HEK293T (cell line): ENCODE measurements around the gene CYB5R4.

Source experiments
- CTBP1 ChIP-seq: fragments of 450-650 bp; IDR thresholded peaks from 2 replicates; pipeline ENCODE4 v1.6.1; 2016; ENCODE audit warnings: borderline replicate concordance
- ELF4 ChIP-seq: fragments of 450-650 bp; IDR thresholded peaks from 2 replicates; pipeline ENCODE4 v1.6.1; 2017; ENCODE audit warnings: antibody characterized with exemption
- FOXA1 ChIP-seq: fragments of 450-650 bp; IDR thresholded peaks from 2 replicates; pipeline ENCODE4 v1.6.1; 2016; ENCODE audit warnings: mild to moderate bottlenecking
- L3MBTL2 ChIP-seq: fragments of 450-650 bp; conservative IDR thresholded peaks from 2 replicates; pipeline ENCODE4 v1.6.1; 2016; ENCODE audit warnings: mild to moderate bottlenecking
- NFRKB ChIP-seq: fragments of 450-650 bp; IDR thresholded peaks from 2 replicates; pipeline ENCODE4 v1.6.1; 2016; ENCODE audit warnings: mild to moderate bottlenecking, moderate library complexity
- PKNOX1 ChIP-seq: fragments of 450-650 bp; IDR thresholded peaks from 2 replicates; pipeline ENCODE4 v1.6.1; 2016
- SP1 ChIP-seq: fragments of 450-650 bp; IDR thresholded peaks from 2 replicates; pipeline ENCODE4 v1.6.1; 2017

GRCh38 chr6:83998021-83998584, 138.6 kb downstream of the CYB5R4 start:
- TF ChIP-seq PKNOX1: no peak
- no peak for TF ChIP-seq ELF4
- TF ChIP-seq L3MBTL2: no peak
- TF ChIP-seq FOXA1: no peak
- no peak for TF ChIP-seq SP1
- TF ChIP-seq CTBP1: no peak
- no peak for TF ChIP-seq NFRKB
